Nucleus accumbens (tissue), 56 donors: ENCODE measurements around the gene VWA1.
"Not testable (repeated sequence)": the region's sequence is repeated elsewhere in the genome, so short reads cannot be mapped to it uniquely, and the experiment has no call there.

Source experiments
- DNase-seq, 56 donors: peaks; one replicate each; lab custom pipeline; 2025; lab: John Stamatoyannopoulos, UW

The VWA1 gene

DNA sequence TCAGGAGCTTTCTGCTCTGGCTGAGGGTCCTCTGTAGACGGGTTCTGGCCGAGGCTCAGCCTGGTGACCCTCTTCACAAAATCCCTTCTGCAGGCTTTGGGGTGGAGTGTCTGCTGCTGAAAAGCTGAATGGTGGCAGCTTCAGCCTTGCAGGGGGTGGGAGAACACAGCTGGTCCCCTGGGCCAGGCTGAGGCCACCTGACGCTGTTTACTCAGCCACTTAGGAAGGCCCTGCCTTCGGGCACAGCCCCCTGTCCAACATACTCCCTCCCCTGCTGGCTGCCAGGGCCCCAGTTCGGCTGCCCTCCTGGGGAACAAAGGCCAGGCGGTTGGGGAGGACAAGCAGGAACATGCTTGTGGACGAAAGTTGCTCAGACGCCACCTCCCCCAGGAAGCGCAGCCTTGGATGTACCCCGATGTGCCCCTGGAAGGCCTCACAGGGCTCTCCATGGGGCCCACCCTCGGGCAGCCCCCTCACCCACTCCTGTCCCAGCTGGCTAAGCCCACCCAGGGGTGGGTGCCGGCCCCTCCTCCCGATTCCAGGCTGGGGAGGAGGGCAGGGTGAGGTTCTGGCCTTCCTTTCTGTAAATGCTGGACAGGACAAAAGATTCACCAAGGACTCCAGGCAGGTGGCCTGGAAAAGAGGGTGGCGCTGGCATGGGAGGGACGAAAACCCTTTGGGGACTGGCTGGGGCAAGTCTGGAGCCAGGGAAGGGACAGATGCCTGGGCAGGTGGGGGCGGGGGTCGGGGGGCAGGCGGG lies 14.2 kb upstream of the VWA1 start, which contains the start of gene ANKRD65:
TSS of gene ANKRD65 (minus strand) at position 130 of the 760 bp plus-strand sequence. CDS start 271 bp downstream, outside the sequence.
- DNase-seq: peak in 30 of 56 donors; percentile 14 to 70 (median 47)

DNA sequence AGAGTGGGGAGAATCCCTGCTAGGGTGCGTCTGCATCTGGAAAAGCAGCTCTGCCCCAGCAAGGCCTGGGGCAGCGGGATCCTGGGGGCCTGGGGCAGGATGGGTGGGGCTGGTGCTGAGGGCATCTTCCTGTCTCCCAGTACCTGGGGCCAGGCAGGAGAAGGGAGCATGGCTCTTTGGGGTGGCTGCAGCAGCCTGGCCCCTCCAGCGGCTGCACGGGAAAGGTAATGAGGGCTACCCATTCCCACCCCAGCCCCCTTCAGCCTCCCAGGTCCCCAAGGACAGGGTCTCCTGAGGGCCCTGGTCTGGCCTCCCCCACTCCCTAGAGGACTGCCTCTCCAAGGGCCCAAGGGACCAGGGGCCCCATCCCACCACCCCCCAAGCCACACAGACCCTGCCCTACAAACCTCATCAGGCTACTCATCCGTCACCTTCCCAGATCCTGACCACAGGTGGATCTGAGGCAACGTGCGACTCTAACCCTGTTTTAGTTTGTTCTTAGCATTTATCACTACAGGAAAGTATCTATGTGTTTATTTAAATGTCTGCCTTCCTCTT lies 13.5 kb upstream of the VWA1 start:
- no peak for DNase-seq

DNA sequence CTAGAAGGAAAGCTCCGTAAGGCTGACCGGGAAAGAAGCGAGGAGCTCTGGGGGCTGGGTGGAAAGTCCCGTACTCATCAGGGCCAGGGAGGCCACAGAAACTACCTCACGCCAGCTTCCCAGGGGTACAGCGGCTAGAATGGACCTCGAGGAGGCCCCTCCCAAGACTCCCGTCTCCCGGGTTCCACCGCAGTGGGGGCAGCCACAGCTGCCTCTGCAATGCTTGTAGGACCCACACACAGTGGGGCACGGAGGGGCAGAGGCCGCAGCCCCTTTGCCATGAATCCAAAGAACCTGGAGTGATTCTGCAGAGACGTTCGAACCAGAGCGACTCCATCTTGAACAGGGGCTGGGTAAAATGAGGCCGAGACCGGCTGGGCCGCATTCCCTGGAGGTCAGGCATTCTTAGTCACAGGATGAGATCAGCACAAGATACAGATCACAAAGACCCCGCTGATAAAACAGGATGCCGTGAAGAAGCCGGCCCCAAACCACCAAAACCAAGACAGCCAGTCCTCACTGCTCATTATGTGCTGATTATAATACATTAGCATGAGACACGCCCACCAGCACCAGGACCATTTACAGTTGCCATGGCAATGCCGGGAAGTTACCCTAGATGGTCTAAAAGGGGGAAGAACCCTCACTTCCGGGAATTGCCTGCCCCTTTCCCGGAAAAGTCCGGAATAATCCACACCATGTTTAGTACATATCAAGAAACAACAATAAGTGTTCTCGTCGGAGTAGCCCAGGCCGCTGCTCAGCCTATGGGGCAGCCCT lies 12.8 kb upstream of the VWA1 start:
- DNase-seq: peak in 2 of 56 donors; percentile 35 to 44

DNA sequence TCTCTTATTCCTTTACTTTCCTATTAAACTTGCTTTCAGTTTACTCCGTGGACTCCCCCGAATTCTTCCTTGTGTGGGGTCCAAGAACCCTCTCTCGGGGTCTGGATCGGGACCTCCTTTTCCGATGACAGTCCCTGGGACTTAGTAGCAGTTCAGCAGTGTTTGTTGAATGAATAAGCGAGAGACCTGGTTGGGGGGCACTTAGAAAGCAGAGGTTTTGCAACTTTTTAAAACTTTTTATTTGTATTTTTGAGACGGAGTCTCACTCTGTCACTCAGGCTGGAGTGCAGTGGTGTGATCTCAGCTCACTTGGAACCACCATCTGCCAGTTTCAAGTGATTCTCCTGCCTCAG lies 12.3 kb upstream of the VWA1 start:
- DNase-seq: no peak

DNA sequence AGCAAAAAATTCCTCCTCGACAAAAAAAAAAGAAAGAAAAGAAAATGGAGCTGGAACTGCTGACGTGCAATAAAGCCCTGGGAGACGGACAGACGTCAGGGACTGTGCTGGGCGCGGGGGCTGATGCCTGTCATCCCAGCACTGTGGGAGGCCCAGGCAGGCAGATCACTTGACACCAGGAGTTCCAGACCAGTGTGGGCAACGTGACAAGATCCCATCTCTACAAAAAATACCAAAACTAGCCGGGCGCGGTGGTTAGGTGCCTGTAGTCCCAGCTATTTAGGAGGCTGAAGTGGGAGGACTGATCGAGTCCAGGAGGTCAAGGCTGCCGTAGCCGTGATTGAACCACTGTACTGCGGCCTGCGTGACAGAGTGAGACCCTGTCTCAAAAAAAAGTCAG lies 10.8 kb upstream of the VWA1 start:
- DNase-seq: no peak

DNA sequence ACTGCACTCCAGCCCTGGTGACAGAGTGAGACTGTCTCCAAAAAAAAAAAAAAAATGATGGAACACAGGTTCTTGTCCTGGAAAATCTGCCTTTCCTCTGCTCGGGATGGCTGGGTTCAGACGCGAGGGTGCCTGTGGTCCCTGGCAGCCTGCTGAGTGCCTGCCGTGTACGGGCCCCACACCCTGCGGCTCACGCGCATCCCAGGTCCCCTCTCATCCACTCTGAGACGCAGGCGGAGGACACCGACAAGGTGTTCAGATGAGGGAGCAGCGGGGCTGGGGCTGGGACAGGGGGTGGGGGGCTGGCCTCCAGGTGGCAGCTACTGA lies 10.1 kb upstream of the VWA1 start:
- DNase-seq: no peak

DNA sequence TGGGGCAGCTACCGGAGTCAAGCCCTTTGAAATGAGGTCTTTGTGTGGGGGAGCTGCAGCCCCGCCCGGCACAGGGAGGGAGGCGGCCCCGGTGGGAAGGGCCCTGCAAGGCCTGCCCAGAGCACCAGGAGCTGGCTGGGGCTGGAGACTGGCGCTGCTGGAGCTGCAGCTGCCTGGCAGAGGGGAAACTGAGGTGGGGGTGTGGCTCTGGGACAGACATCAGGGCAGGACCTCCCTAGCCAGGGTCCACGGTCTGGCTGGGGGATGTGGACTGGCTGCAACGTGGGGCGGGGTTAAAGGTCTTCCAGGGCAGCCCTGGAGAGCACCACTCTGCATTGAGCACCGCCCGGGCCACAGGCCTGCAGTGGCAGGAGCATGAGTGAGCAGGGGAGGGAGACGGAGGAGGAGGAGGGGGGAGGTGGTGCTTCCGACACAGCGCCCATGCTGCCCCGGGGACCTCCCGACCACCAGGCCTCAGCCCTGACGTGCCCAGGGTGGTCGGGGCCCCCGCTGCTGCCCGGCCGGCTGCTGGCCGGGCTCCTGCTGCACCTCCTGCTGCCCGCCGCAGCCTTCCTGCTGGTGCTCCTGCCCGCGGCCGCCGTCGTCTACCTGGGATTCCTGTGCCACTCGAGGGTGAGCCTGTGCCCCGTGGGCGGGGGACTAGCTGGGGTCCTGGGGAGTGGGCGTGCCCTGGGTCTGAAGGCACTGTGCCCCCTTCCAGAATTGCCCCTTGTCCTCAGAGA lies 9.6 kb upstream of the VWA1 start:
- DNase-seq: peak in 49 of 56 donors; percentile 29 to 88 (median 74)

DNA sequence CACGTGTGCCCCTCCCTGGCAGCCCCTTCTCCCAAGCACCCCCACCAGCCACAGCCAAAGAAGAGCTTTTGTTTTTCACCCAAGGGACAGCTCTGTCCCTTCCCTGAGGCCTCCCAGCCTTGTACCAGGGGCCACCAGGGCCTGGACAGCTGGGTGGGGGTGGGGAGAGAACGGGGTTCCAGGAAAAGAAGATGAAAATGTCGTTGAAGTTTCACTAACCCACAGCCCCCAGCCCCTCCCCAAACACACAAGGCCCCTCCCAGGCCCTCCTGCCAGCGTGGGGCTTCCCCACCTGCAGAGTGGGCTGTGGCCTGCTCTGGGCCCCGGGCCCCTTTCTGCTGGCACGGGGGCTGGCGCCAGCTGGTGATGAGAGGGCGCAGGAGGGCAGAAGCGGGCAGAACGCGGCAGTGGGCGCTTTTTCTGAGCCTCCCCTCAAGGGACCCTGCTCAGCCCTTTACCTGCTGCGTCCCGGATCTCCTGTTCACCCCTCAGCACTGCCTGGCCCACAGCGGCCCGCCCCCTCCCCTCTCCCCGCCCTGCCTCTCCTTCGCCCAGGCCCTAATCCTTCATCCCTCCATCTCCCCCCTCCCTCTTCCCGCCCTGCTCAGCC lies 8.9 kb upstream of the VWA1 start:
- DNase-seq: peak in 51 of 56 donors; percentile 28 to 89 (median 70)

DNA sequence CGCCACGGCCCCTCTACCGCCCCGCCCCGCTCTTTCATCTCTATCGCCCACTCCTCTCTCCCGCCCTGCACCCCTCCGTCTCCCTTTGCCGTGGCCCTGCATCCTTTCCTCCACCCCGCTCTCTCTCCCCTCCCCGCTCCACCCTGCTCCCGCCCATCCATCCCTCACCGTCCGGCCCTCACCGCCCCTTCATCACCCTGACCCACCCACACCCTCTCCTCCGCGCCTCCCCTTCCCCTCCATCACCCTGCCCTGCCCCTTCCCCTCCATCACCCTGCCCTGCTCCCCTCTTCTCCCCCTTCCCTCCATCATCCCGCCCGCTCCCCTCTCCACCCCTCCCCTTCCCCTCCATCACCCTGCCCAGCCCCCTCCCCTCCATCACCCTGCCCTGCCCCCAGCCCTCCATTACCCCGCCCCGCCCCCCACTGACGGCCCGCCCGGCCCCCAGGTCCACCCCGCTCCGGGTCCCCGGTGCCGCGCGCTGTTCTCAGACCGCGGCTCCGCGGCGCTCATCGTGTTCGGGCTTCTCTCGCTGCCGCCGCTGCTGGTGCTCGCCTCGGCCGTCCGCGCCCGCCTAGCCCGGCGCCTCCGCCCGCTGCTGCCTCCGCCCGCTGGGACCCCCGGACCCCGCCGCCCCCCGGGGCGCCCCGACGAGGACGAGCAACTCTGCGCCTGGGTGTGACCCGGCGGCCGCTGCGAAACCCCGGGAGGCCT lies 8.2 kb upstream of the VWA1 start:
- DNase-seq: peak in 43 of 56 donors; percentile 10 to 87 (median 66)

DNA sequence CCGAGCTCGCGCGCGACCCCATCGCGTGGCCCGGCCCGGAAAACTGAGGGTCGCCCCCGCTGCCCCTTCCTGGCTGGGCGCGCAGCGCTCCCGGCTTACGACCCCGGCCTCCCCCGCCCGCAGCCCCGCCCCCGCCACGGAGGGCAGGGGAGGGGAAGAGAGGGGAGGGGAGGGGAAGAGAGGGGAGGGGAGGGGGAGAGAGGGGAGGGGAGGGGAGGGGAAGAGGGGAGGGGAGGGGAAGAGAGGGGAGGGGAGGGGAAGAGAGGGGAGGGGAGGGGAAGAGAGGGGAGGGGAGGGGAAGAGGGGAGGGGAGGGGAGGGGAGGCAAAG lies 7.7 kb upstream of the VWA1 start:
- peak in 4 of 56 donors; percentile 38 to 61 (median 49) for DNase-seq

DNA sequence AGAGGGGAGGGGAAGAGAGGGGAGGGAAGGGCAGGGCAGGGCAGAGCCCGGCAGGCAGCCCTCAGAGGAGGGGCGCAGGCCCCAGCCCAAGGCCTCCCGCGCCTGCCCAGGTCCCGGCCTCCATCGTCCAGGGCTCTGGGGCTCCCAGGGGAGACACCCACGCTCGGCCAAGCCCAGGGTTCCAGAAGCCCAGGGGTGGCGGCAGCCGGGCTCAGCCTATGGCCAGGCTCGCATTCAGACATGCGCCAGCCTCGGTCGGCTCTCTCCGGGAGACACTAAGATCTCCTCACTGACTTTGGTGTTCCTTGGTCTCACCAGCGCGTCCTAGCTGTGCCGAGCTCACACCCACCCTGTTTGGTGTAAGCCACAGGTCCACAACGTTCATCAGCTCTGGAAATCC lies 7.3 kb upstream of the VWA1 start:
- peak in 4 of 56 donors; percentile 22 to 41 (median 30) for DNase-seq

DNA sequence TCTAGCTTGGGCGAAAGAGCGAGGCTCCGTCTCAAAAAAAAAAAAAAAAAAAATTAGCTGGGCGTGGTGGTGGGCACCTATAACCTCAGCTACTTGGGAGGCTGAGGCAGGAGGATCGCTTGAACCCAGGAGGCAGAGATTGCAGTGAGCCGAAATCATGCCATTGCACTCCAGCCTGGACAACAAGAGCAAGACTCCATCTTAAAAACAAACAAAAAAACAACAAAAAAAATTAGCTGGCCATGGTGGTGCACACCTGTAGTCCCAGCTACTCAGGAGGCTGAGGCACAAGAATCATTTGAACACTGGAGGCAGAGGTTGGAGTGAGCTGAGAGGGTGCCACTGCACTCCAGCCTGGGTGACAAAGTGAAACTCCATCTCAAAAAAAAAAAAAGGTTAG lies 6.5 kb upstream of the VWA1 start:
- not testable (repeated sequence) for DNase-seq

DNA sequence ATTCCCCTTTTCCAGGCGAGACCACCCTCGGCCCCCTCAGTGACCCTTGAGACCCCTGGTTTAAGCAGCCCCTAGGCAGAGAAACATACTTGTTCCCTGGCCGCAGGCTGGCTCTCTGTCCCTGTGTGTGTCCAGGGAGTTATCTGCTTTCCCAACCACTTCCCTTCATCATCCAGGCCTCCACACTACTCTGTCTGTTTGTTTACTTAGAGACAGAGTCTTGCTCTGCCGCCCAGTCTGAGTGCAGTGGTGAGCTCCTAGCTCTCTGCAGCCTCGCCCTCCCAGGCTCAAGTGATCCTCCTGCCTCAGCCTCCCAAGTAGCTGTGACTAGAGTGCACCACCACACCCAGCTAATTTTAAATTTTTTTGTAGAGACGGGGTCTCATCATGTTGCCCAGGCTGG lies 5.8 kb upstream of the VWA1 start:
- DNase-seq: no peak

DNA sequence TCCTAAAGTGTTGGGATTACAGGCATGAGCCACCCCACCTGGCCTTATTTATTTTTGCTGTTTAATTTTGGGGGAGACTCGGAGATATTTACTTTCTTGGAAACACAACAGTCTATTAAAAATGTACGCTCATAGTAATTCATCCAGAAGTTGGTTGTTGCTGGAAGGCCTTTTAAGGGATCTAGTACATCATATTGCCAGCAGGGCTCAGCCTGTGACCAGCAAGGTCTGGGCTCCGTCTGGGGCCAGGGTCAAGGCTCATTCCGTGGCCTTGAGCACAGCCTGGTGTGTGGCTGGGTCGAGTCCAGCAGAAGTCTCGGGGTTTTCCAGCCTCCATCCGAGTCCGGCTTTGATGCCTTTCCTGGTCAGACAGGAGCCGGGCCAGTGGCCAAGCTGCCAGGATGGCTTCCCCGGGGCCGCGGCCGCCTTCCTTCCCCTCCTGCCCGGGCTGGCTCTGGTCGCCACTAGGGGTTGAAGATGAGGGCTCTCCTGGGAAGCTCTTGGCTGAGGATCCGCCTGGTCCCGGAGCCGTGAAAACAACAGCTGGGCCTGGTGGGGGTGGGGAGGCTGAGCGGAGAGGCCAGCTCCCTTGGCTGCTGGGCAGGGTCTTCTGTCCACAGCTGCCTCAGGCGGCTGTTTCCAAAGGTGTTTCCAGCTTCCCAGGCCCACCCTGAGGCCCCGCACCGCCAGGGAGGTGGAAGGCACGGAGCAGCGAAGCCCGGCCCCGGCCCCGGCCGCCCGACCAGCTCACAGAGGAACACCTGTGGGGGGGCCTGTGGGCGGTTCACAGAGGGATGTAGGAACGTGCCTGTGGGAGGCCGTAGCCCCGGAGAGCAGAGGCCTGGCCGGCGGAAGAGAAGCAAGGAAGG lies 5.1 kb upstream of the VWA1 start:
- peak in 50 of 56 donors; percentile 23 to 83 (median 63) for DNase-seq

DNA sequence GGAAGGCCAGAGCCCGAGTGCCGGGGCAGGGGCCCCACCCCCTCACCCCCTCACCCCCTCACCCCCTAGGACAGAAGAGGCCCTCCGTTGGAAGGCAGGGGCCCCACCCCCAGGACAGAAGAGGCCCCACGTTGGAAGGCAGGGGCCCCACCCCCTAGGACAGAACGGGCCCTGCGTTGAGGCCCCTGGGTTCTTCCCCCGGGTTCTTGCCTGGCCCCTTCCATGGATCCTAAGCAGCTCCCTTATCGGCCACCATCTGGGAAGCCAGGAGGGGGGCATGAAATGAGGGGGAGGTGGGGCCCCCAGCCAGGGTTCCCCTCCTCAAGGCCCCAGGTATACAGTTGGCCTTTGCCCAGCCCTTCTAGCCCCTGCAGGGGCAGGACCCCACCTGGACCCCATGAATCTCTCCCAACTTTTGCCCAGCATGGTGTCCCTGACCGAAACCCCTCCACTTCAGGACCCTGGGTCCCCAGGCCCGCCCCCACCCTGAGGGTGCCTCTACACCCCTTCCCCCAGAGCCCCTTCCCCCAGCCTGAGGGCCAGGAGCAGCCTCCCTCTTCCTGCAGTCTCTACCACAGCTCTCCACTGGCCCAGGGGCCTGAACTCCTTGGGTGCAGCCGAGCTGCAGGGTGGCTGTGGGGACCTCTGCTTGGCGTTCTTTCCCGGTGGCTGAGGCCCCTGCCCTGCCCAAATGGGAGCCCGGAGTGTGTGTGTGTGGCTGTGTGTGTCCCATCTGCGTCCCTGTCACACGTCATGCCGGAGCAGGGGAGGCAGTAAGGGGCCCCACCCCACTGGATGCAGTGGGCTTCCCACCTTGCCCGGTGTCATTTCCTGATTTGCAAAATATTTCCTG lies 4.3 kb upstream of the VWA1 start:
- peak in 6 of 56 donors; percentile 42 to 68 (median 58) for DNase-seq

DNA sequence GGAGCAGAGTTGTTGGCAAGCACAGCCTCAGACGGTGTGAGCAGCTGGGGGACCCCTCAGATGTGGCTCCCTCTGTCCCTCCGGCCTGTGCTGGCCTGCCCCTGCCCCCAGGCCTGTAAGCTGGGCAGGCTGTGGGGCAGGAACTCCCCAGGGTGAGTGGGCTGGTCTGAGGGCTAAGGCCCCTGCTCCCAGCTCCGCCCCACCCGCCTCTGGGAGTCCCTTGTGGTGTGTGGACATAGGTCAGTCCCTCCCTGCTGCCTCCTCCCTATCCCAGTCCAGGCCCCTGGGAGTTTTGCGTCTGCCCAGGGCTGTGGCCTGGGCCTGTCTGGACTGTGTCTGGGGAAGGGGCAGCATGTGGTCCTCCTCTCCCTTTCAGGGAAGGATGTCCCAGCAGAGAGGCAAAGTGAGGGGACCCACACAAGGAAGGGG lies 3.6 kb upstream of the VWA1 start:
- peak in 16 of 56 donors; percentile 27 to 73 (median 46) for DNase-seq

DNA sequence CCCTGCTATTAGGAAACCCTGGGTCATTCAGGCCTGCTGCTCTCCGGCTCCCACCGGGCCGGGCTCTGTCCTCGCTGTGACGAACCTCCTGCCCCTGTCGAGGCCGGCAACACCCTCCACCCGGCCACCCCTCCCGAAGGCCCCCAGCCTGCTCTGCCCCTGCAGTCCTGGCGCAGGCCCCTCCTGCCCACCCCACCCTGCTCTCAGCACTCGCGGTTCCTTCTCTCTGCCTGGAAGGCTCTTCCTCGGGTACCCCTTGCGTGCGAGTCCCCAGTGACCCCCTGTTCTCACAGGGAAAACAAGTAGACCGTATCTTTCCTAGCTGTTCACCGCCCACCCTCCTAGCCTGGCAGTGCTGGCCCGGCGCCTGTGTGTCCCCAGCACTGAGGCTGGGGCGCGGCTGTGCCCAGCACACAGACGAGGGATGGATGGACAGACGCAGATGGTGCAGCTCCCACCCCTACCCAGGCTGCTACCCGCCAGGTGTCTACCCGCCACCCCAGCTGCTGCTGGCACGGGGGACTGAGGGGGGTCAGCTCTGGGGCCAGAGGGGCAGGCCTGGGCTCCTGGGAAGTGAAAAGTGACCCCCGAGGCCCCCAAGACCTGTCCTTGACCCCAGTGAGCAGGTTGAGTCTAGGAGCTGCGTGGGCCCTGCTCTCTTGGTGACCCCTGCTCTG lies 3.1 kb upstream of the VWA1 start:
- peak in 8 of 56 donors; percentile 25 to 66 (median 46) for DNase-seq
